Left ventricle myocardium inferior (tissue), 1 donor: ENCODE results near the gene PARD3B. TPM values are rescaled to one million over a fixed set of nuclear protein-coding genes. Genes with fewer than 3 reads are reported as not detected.

Source experiments
- DNase-seq: peaks from one replicate; pipeline ENCODE4 v3.0.0-alpha.2; 2020
- H3K27ac ChIP-seq: fragments of 200-600 bp; replicated peaks from 2 replicates; pipeline ENCODE4 v1.8.0; 2021
- H3K27me3 ChIP-seq: fragments of 200-600 bp; 2 replicates; pipeline ENCODE4 v1.8.0; 2021; ENCODE audit warnings: low read depth
- H3K36me3 ChIP-seq: fragments of 200-600 bp; 2 replicates; pipeline ENCODE4 v1.8.0; 2021
- H3K4me1 ChIP-seq: fragments of 200-600 bp; 2 replicates; pipeline ENCODE4 v1.8.0; 2021
- H3K4me3 ChIP-seq: fragments of 200-600 bp; 2 replicates; pipeline ENCODE4 v1.8.0; 2021; ENCODE audit warnings: mild to moderate bottlenecking, moderate library complexity
- H3K9me3 ChIP-seq: fragments of 200-600 bp; replicated peaks from 2 replicates; pipeline ENCODE4 v1.8.0; 2021
- CTCF ChIP-seq: fragments of 200-600 bp; IDR thresholded peaks from 2 replicates; pipeline ENCODE4 v1.8.0; 2021; ENCODE audit warnings: antibody characterized with exemption, mild to moderate bottlenecking, borderline replicate concordance
- intact Hi-C: fragments of 100-400 bp; cut with micrococcal nuclease; formaldehyde crosslinking; loops from one replicate; pipeline ENCODE4 v1.11.0; 2022
- long read RNA-seq: library from polyadenylated mRNA; unstranded; transcript quantifications from one replicate; pipeline ENCODE4 v2.0.0, GENCODE V29; 2021
- total RNA-seq: library from RNA; stranded (reverse); fragmentation: NEBNext Ultra II Directional; extraction: Animal tissue kit (Norgen Biotek cat#: 25700); gene quantifications from one replicate; pipeline ENCODE4 v1.2.1, GENCODE V29; 2021
- donor health status: DM: no; HTN: yes; CAD: no; lungs with severe emphysema.

The PARD3B gene
- total RNA-seq: 9.1 TPM
- long read RNA-seq, partial matches to known transcripts: 0 of 1 reads
- long read RNA-seq, other reads (novel, unspliced or antisense): 1 of 1 reads

GRCh38 chr2:204544961-204545860 lies at the start of gene PARD3B:
TSS of gene PARD3B (plus strand) at chr2:204545475. CDS start at chr2:204546000, 525 bp downstream.
- H3K9me3 ChIP-seq: no peaks in the 10 kb centered on the region
- H3K27ac ChIP-seq: peak within 1 kb of the TSS; percentile 80
- peak within 1 kb of the TSS; percentile 97 for H3K4me3 ChIP-seq
- peak; percentile 61 for DNase-seq
- H3K4me1 ChIP-seq: peaks cover 33% of the 10 kb centered on the region
- no peaks in the 10 kb centered on the region for H3K27me3 ChIP-seq
- intact Hi-C loops: no loop called here
- no peak for TF ChIP-seq CTCF
- no peaks in the 10 kb centered on the region for H3K36me3 ChIP-seq

- Histone ChIP-seq H3K36me3 (no peaks in the 10 kb centered on the region), H3K9me3 (no peaks in the 10 kb centered on the region), H3K4me3 (no peak overlapping the region), H3K4me1 (no peaks in the 10 kb centered on the region), H3K27ac (no peak overlapping the region), H3K27me3 (no peaks in the 10 kb centered on the region)
- TF ChIP-seq CTCF: no peak
- intact Hi-C loops: no loop called here
- DNase-seq: no peak
Measured at GRCh38 chr2:204496779-204497178, 48.5 kb upstream of the PARD3B start.

GRCh38 chr2:204497855-204498254 lies 47.4 kb upstream of the PARD3B start:
- intact Hi-C loops: no loop called here
- H3K9me3 ChIP-seq: no peaks in the 10 kb centered on the region
- no peaks in the 10 kb centered on the region for H3K4me1 ChIP-seq
- TF ChIP-seq CTCF: no peak
- H3K36me3 ChIP-seq: no peaks in the 10 kb centered on the region
- H3K27ac ChIP-seq: no peak overlapping the region
- H3K27me3 ChIP-seq: no peaks in the 10 kb centered on the region
- H3K4me3 ChIP-seq: no peak overlapping the region
- no peak for DNase-seq

- no peak overlapping the region for H3K4me3 ChIP-seq
- intact Hi-C loops: no loop called here
- no peak for TF ChIP-seq CTCF
- no peaks in the 10 kb centered on the region for H3K36me3 ChIP-seq
- H3K4me1 ChIP-seq: no peaks in the 10 kb centered on the region
- H3K27ac ChIP-seq: no peak overlapping the region
- H3K9me3 ChIP-seq: no peaks in the 10 kb centered on the region
- H3K27me3 ChIP-seq: no peaks in the 10 kb centered on the region
- no peak for DNase-seq
Measured at GRCh38 chr2:204498291-204498690, 47.0 kb upstream of the PARD3B start.

- Histone ChIP-seq H3K27ac (no peak overlapping the region), H3K27me3 (no peaks in the 10 kb centered on the region), H3K4me1 (no peaks in the 10 kb centered on the region), H3K4me3 (no peak overlapping the region), H3K9me3 (no peaks in the 10 kb centered on the region), H3K36me3 (no peaks in the 10 kb centered on the region)
- no peak for TF ChIP-seq CTCF
- intact Hi-C loops: no loop called here
- DNase-seq: no peak
Measured at GRCh38 chr2:204503869-204504268, 41.4 kb upstream of the PARD3B start.
